GM10248 (cell line): ENCODE data around the gene EHMT1.
"Not testable (repeated sequence)": the region's sequence is repeated elsewhere in the genome, so short reads cannot be mapped to it uniquely, and the experiment has no call there.

ENCODE experiments used
- CTCF ChIA-PET: fragments of 300-600 bp; sonication (Branson Sonifier 250); formaldehyde crosslinking; extraction: SDS; loops from one replicate; lab custom pipeline; 2021; ENCODE audit warnings: antibody characterized with exemption; lab: Yijun Ruan, JAX
- POLR2A ChIA-PET: fragments of 350-650 bp; sonication (Branson Sonifier 250); formaldehyde crosslinking; extraction: SDS; loops from one replicate; lab custom pipeline; 2020; ENCODE audit warnings: antibody characterized with exemption; lab: Yijun Ruan, JAX
- DNase-seq: peaks from one replicate; pipeline ENCODE4 v3.0.0; 2012; ENCODE audit errors: extremely low spot score
- TF ChIP-seq, protein P1 (sequence below): IDR thresholded peaks from 2 replicates; pipeline ENCODE4 v1.5.1; 2012; ENCODE audit warnings: mild to moderate bottlenecking, low read depth; ENCODE audit errors: extremely low read depth, missing control alignments, control extremely low read depth

The EHMT1 gene

DNA sequence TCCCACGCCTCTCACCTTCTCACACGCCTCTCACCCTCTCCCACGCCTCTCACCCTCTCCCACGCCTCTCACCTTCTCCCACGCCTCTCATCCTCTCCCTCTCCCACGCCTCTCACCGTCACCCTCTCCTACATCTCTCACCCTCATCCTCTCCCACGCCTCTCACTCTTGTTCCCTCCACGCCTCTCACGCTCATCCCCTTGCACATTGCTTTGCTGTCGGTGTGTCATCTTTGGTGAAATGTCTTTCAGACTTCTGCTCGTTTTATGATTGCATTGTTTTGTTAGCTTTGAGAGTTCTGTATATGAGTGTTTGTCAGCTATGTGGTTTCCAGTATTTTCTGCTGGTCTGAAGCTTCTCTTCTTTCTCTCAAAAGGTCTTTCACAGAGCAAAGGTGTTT, 102.7 kb downstream of the EHMT1 start:
- CTCF ChIA-PET: interaction anchor here (1.4 to 2.1 kb wide), 2 partner anchors 48 to 51 kb away, joined by 3 to 6 read pairs; no protein-coding TSS in a partner anchor
- TF ChIP-seq, protein P1, sequence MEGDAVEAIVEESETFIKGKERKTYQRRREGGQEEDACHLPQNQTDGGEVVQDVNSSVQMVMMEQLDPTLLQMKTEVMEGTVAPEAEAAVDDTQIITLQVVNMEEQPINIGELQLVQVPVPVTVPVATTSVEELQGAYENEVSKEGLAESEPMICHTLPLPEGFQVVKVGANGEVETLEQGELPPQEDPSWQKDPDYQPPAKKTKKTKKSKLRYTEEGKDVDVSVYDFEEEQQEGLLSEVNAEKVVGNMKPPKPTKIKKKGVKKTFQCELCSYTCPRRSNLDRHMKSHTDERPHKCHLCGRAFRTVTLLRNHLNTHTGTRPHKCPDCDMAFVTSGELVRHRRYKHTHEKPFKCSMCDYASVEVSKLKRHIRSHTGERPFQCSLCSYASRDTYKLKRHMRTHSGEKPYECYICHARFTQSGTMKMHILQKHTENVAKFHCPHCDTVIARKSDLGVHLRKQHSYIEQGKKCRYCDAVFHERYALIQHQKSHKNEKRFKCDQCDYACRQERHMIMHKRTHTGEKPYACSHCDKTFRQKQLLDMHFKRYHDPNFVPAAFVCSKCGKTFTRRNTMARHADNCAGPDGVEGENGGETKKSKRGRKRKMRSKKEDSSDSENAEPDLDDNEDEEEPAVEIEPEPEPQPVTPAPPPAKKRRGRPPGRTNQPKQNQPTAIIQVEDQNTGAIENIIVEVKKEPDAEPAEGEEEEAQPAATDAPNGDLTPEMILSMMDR: no peak
- POLR2A ChIA-PET: no interaction called here
- DNase-seq: no peak

- DNase-seq: no peak
- CTCF ChIA-PET: interaction anchor here (1.4 to 2.1 kb wide), 2 partner anchors 49 to 50 kb away, joined by 3 to 6 read pairs; no protein-coding TSS in a partner anchor
- TF ChIP-seq, protein P1: no peak
- POLR2A ChIA-PET: no interaction called here
These were observed 103.1 kb downstream of the EHMT1 start for GRCh38 chr9:137721899-137722298.

GRCh38 chr9:137722481-137722880, 103.7 kb downstream of the EHMT1 start:
- CTCF ChIA-PET: no interaction called here
- no peak for DNase-seq
- TF ChIP-seq, protein P1: no peak
- POLR2A ChIA-PET: no interaction called here

GRCh38 chr9:137723356-137723755, 104.6 kb downstream of the EHMT1 start:
- POLR2A ChIA-PET, CTCF ChIA-PET, DNase-seq: not testable (repeated sequence)

GRCh38 chr9:137723783-137724445, 105.1 kb downstream of the EHMT1 start:
- POLR2A ChIA-PET: no interaction called here

DNA sequence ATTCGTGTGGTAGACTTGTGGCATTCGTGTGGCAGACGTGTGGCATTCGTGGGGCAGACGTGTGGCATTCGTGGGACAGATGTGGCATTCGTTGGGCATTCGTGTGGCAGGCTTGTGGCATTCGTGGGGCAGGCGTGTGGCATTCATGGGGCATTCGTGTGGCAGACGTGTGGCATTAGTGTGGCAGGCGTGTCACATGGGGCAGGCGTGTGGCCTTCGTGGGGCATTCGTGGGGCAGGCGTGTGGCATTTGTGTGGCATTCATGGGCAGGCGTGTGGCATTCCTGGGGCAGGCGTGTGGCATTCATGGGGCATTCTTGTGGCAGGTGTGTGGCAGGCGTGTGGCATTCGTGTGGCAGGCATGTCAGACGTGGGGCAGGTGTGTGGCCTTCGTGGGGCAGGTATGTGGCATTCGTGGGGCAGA, 106.0 kb downstream of the EHMT1 start:
- ChIA-PET POLR2A (no interaction called here), CTCF (no interaction called here)
- DNase-seq: no peak
- TF ChIP-seq, protein P1: no peak

More at GRCh38 chr9:137723783-137724445, 105.1 kb downstream of the EHMT1 start:
- TF ChIP-seq, protein P1: no peak
- DNase-seq: no peak
- CTCF ChIA-PET: no interaction called here

GRCh38 chr9:137725598-137725997, 106.8 kb downstream of the EHMT1 start:
- no peak for DNase-seq
- ChIA-PET POLR2A (no interaction called here), CTCF (interaction anchor here (0.8 to 1.0 kb wide), 2 partner anchors 10 to 137 kb away, joined by 3 to 4 read pairs; no protein-coding TSS in a partner anchor)
- TF ChIP-seq, protein P1: no peak

GRCh38 chr9:137726336-137726735, 107.5 kb downstream of the EHMT1 start:
- POLR2A ChIA-PET, DNase-seq: not testable (repeated sequence)
- CTCF ChIA-PET: interaction anchor here (1.0 kb wide), 1 partner anchor 9 kb away, joined by 4 read pairs; no protein-coding TSS in a partner anchor
